ENCODE results near the gene ZC3H8.

- TF ChIP-seq CTCF (IDR thresholded peaks at IDR 0.05 in 4 of 5, conservative IDR thresholded peaks at IDR 0.05 in 1 of 5) (no peak), POLR2A (IDR thresholded peaks at IDR 0.05) (no peak)
These were observed 86.3 kb downstream of the ZC3H8 start for GRCh38 chr2:112168422-112169124.

Measured in gastrocnemius medialis (tissue), 4 donors.